ENCODE measurements around the gene VTCN1.
"Not testable (repeated sequence)": the region's sequence is repeated elsewhere in the genome, so short reads cannot be mapped to it uniquely, and the experiment has no call there.

The VTCN1 gene, protein sequence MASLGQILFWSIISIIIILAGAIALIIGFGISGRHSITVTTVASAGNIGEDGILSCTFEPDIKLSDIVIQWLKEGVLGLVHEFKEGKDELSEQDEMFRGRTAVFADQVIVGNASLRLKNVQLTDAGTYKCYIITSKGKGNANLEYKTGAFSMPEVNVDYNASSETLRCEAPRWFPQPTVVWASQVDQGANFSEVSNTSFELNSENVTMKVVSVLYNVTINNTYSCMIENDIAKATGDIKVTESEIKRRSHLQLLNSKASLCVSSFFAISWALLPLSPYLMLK

DNA sequence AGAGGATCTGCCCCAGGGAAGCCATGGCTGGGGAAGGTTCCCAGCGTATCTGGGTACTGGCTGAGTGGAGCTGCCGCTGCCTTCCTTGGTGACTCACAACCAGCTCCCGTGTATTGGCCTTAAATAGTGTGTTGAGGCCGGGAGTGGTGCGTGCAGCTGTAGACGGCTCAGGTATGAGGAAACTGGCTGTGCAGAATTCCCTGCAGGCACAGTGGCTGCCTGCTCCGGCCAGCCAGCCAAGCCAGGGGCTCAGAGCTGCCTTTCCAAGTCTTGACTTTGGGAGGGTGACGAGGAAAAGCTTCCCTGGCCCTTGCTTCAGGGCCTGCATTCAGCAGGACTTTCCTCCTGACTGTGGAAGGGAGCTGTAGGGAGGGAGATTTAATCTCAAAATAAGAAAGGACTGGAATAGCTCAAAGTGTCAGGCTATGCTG lies at the start of gene VTCN1:
Gene VTCN1, minus strand, starts transcription at position 97 of the 431 bp plus-strand sequence. Its CDS starts 72 bp downstream, at position 25.
- DNase-seq (ENCODE audit: low read depth): no peak

DNA sequence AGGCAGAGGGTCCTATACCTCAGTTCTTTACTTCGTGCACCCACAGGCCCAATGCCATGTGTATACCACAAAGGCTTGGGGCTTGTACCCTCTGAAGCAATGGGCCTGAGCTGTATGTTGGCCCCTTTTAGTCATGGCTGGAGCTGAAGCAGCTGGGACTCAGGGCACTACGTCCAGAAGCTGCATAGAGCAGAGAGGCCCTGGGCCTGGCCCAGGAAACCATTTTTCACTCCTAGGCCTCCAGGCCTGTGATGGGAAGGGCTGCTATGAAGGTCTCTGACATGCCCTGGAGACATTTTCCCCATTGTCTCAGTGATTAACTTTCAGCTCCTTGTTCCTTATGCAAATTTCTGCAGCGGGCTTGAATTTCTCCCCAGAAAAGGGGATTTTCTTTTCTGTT lies 48.1 kb upstream of the VTCN1 start:
- DNase-seq (ENCODE audit: low read depth): no peak

DNA sequence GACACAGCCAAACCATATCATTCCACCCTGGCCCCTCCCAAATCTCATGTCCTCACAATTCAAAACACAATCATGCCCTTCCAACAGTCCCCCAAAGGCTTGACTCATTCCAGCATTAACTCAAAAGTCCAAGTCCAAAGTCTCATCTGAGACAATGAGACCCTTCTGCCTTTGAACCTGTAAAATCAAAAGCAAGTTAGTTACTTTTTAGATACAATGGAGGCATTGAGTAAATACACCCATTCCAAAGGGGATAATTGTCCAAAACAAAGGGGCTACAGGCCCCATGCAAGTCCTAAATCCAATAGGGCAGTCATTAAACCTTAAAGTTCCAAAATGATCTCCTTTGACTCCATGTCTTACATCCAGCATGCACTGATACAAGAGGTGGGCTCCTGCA lies 47.3 kb upstream of the VTCN1 start:
- DNase-seq (ENCODE audit: low read depth): not testable (repeated sequence)

GRCh38 chr1:117257291-117257690 lies 46.6 kb upstream of the VTCN1 start:
- no peak for DNase-seq (ENCODE audit: low read depth)

DNA sequence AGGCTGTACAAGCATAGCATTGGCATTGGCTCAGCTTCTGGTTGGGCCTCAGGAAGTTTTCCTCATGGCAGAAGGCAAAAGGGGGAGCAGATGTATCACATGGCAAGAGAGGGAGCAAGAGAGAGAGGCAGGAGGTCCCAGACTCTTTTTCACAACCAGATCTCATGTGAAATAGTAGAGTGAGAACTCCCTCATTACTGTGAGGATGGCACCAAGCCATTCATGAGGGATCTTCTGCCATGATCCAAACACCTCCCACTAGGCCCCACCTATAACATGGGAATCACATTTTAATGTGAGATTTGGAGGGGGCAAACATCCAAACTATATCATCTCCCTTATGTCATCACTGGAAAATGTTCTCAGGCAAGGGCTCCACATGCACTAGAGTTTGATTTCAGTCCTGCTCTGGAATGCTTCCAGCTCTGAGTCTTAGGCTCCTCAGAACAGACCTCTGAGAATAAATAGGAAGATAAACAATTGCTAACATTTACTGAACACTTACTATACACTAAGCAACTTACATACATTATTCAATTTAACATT lies 39.4 kb upstream of the VTCN1 start:
- no peak for DNase-seq (ENCODE audit: low read depth)

DNA sequence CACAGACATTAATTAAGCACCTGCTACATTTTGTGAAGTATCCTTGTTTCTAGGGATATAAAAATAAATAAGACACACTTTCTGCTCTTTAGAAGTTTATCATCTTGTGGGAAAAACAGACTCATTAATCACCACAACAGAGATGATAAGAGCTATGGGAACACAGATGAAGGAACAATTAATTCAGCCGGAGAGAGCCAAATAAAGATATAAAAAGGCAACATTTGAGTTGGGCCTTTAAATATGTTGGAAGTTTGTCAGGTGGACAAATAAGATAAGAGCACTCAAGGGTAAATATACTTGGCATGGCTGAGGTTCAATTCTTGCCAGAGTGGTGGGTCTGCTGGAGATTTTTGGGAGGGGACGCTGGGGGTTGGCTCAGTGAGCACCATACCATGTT lies 34.2 kb upstream of the VTCN1 start:
- no peak for DNase-seq (ENCODE audit: low read depth)

GRCh38 chr1:117244306-117244705 lies 33.6 kb upstream of the VTCN1 start:
- no peak for DNase-seq (ENCODE audit: low read depth)

DNA sequence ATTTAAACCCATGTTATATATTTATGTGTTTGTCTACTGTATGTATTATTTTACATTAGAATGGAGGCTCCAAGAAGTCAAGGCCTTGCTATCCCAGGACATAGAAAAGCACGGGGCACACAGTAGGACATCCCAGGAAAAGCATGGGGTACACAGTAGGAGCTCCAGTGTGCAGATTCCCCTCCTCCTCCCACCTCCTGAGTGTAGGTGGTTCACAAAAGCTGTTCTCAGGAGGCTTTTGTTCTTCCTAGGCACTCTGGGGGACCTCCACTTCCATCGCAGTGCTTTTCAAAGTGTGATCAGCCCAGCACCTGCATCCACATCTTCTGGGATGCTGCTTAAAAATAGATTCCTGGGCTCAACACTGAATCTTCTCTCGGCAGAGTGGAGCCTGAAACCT lies 30.8 kb upstream of the VTCN1 start:
- no peak for DNase-seq (ENCODE audit: low read depth)

- DNase-seq (ENCODE audit: low read depth): no peak
Measured at GRCh38 chr1:117240547-117240946, 29.8 kb upstream of the VTCN1 start.

GRCh38 chr1:117239467-117239866 lies 28.7 kb upstream of the VTCN1 start:
- no peak for DNase-seq (ENCODE audit: low read depth)

DNA sequence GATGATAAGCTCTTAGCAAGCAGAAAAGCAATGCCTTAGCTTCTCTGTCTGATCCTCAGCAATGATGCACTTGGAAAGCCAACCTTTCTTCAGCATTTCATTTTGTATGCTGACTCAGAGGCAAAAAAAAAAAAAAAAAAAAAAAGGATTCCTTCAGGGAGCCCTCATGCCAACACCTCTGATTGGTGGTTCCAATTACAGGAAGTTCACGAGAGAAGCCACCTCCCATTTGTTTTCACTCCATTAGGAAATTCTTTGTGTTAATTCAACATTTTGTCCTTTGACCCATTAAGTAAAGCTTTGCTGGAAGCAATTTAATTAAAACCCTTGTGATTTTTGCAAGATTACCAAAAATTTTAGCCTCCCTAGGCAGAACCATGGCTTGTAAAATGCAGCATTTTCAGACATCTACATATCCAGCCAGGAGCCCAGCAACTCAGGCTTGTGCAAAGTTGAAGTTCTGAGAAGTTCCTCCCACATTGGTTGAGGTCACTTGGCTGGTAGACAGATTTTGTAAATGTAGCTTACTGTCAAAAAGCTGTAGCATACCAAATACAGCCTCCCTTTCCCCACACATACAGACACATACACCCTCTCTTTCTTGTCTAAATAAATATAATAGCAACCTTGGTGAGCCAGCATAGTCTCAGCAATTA lies 27.1 kb upstream of the VTCN1 start:
- DNase-seq (ENCODE audit: low read depth): no peak

GRCh38 chr1:117235863-117236465 lies 25.2 kb upstream of the VTCN1 start:
- no peak for DNase-seq (ENCODE audit: low read depth)

GRCh38 chr1:117232531-117232930 lies 21.8 kb upstream of the VTCN1 start:
- no peak for DNase-seq (ENCODE audit: low read depth)

- no peak for DNase-seq (ENCODE audit: low read depth)
Measured at GRCh38 chr1:117231748-117232373, 21.1 kb upstream of the VTCN1 start.

DNA sequence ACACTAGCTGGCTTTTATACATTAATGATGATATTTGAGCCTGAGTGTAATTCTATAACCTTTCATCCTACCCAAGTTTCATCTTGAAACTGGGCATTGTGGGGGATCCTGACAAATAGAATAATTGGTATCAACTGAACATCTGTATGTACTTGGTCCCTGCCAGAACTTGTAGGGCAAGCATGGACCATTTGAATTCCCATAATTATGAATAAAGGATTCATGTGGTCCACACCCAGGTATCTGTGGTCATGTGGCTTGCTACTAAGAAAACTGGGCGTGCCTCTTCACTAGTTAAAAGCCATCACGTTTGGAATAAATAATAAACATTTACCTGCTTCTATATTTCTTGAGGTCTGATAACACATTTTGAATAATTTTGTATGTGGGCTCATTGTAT lies 20.6 kb upstream of the VTCN1 start:
- no peak for DNase-seq (ENCODE audit: low read depth)

DNA sequence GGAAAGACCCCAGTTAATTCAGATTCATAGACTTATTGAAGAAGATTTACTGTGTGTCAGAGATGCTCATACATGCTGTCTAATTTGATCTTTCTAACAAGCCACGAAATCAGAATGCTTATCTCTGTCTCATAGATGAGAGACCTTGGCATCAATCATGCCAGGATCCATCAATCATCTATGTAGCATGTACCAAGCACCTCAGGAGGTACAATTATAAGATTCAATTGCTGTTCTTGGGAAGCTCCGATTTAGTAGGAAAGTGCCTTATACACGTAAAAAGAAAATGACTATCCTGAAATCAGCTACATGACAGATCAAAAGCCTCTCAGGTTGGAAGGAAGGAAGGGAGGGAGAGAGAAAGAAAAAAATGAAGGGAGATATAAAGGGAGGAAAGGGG lies 18.5 kb upstream of the VTCN1 start:
- no peak for DNase-seq (ENCODE audit: low read depth)

- no peak for DNase-seq (ENCODE audit: low read depth)
Measured at GRCh38 chr1:117225931-117226330, 15.2 kb upstream of the VTCN1 start.

DNA sequence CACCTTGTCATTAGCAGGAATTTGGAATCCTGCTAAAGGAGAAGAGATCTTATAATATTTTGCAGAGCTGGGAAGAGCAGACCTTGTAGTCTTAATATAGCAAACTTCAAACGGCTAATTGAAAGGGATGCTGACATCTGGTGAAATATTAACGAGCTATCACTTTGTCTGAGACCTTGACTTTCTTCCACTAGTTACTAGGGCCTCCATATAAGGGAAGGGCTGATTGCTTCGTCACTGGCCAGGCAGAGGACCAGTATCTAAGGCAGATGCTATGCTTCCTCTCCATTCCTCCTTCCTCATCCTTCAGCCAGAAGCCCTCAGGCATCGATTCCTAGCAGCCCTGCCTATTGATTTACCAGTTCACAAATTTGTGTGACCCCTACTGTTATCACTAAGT lies 6.0 kb upstream of the VTCN1 start:
- no peak for DNase-seq (ENCODE audit: low read depth)

GRCh38 chr1:117215733-117216462 lies 5.2 kb upstream of the VTCN1 start:
- DNase-seq (ENCODE audit: low read depth): no peak

- no peak for DNase-seq (ENCODE audit: low read depth)
Measured at GRCh38 chr1:117215019-117215418, 4.3 kb upstream of the VTCN1 start.

GRCh38 chr1:117213046-117213445 lies 2.3 kb upstream of the VTCN1 start:
- DNase-seq (ENCODE audit: low read depth): no peak

DNA sequence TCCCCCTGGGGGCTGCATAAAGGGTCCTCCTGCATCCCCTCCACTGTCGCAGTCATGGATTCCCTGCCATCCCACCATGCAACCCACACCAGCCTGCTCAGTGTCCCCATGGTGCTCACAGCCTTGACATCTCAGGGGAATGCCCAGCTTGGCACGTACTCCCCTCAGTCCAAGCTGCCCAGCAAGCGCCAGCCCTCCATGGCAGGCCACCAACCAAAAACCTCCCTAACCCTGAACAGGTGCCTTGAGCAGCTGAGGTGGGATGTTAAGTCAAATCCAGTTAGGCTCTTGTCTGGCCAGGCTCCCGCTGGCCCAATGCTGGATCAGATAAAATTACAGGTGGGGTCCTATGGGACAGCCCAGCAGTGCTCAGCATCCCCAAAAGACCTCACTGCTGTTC lies 341 bp downstream of the VTCN1 start:
- no peak for DNase-seq (ENCODE audit: low read depth)

Data from activated T-cell treated with anti-CD3 and anti-CD28 coated beads for 1 hour (primary cell).